Activated T-cell treated with anti-CD3 and anti-CD28 coated beads, Interleukin-2, amount 50 U/mL, for 4 hours (primary cell): Measurements from ENCODE around the gene TTLL11. TPM values are rescaled to one million over a fixed set of nuclear protein-coding genes. Genes with fewer than 3 reads are reported as not detected.

Source experiments
- ATAC-seq, 2 donors: fragments of 200-7000 bp; cut with Tn5 transposase; one replicate each; pipeline ENCODE4 v1.10.0; 2021
- DNase-seq: peaks from one replicate; pipeline ENCODE4 v3.0.0-alpha.2; 2020
- H3K27me3 Mint-ChIP-seq: one replicate; pipeline ENCODE4 v1.8.0; 2021; ENCODE audit warnings: low read depth, mixed read lengths
- H3K36me3 Mint-ChIP-seq: one replicate; pipeline ENCODE4 v1.8.0; 2022; ENCODE audit warnings: mixed read lengths; ENCODE audit not compliant: insufficient read depth
- H3K4me1 Mint-ChIP-seq: one replicate; pipeline ENCODE4 v1.8.0; 2021; ENCODE audit warnings: low read depth, mixed read lengths
- H3K4me3 Mint-ChIP-seq: one replicate; pipeline ENCODE4 v1.8.0; 2021; ENCODE audit warnings: mild to moderate bottlenecking, moderate library complexity, mixed read lengths
- H3K9me3 Mint-ChIP-seq: one replicate; pipeline ENCODE4 v1.8.0; 2021; ENCODE audit warnings: mixed read lengths
- total RNA-seq, 3 donors: library from RNA; stranded (reverse); gene quantifications; one replicate each; pipeline ENCODE4 v1.2.1, GENCODE V29; 2021

TTLL11 gene
- total RNA-seq, 3 donors from 2014 or later, result 4.2 to 5.1 (median 4.7) TPM

GRCh38 chr9:122128969-122129343 lies 35.8 kb upstream of the TTLL11 start:
- Mint-ChIP-seq H3K9me3 (no peaks in the 10 kb centered on the region), H3K27me3 (peaks cover 39% of the 10 kb centered on the region), H3K4me3 (no peak overlapping the region), H3K4me1 (peaks cover 19% of the 10 kb centered on the region), H3K36me3 (no peaks in the 10 kb centered on the region)
- DNase-seq, result no peak
- no peak for ATAC-seq

- H3K27me3 Mint-ChIP-seq, result peaks cover 39% of the 10 kb centered on the region
- DNase-seq (no peak), ATAC-seq (no peak)
- peaks cover 19% of the 10 kb centered on the region for H3K4me1 Mint-ChIP-seq
- no peak overlapping the region for H3K4me3 Mint-ChIP-seq
- H3K36me3 Mint-ChIP-seq, result no peaks in the 10 kb centered on the region
- no peaks in the 10 kb centered on the region for H3K9me3 Mint-ChIP-seq
Measured at GRCh38 chr9:122128007-122128968, 35.2 kb upstream of the TTLL11 start.

- ATAC-seq (no peak), DNase-seq (no peak)
- no peaks in the 10 kb centered on the region for H3K36me3 Mint-ChIP-seq
- H3K27me3 Mint-ChIP-seq, result peaks cover 39% of the 10 kb centered on the region
- H3K9me3 Mint-ChIP-seq, result no peaks in the 10 kb centered on the region
- no peak overlapping the region for H3K4me3 Mint-ChIP-seq
- peaks cover 19% of the 10 kb centered on the region for H3K4me1 Mint-ChIP-seq
Measured at GRCh38 chr9:122127396-122127798, 34.3 kb upstream of the TTLL11 start.

DNA sequence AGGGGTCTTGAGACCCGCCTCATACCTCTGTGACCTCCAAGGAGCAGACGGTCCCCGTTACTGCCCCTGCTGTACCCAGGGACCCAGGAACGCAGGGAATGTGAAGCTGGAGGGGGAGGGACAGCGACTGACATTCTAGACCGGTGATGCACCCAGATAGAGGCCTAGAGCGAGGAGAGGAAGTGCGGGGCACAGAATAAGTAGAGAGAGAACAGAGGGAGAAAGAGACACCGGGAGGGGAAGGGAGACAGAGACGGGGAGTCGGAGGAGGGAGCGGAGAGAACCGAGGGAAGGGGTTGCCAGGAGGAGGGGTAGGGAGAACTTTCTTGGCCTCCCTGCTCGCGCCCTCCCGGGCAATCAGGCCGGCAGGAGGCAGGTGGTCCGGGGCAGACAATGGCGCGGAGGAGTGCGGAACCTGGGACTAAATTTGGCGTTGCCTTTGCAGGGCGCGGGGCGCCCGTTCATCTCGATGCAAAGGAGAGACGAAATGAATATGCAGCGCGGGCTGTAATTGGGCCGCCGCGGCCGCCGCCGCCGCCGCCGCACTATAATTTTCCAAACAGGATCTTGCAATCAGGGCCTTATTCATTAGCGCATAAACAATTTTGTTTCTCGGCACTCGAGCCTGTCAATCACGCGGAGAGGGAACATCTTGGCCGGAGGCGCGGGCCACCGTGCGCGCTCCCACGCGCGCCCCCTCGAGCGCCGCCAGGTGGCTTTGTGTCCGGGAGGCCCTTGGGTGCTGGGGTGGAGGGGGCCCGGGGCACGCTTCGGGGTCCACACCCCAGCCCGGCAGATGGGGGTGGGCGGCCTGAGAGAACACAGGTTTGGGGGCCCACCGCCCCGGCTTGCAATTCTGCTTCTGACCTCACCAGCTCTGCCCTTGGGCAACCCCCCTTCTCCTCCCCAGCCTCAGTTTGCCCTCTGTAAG lies 33.5 kb upstream of the TTLL11 start:
- Mint-ChIP-seq H3K4me3 (peak overlapping the region; percentile 45), H3K27me3 (peaks cover 39% of the 10 kb centered on the region), H3K36me3 (no peaks in the 10 kb centered on the region), H3K4me1 (peaks cover 19% of the 10 kb centered on the region), H3K9me3 (no peaks in the 10 kb centered on the region)
- no peak for ATAC-seq
- DNase-seq, result no peak

DNA sequence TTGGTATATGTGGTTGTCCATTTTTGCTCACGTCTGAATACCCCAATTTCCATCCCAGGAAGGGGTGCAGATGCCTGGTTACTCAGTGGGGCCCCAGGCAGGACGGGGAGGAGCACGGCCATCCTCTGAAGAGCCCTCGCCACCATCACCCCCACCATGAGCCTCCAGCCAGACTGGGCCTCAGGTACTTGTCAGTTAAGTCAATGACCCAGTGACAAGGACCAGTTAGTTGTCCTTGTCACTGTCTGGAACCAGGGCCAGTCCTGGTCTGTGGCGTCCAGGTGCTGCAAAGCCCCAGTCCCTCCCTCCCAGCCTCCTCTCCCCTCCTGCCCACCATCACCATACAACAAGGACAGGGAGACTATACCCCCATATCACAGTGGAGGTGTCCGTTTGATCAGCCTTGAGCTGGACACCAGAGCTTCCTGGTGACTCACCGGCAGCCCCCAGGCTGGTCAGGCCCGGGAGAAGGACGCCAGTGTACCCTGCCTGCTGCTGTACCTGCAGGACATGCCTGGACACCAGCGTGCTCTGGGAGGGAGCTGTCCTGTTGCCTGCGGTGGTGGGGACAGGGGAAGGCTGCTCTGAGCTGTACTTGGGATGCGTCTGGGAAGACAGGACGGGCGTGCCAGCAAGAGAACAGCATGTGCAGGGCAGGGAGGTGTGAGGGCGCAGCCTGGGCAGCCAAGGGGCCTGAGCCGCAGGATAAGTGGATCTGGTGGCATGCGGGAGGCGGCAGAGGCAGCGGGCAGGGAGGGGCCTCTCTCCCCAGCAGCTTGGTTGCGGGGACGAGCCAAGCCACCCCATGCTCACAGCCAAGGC lies 32.6 kb upstream of the TTLL11 start:
- H3K27me3 Mint-ChIP-seq, result peaks cover 35% of the 10 kb centered on the region
- peaks cover 19% of the 10 kb centered on the region for H3K4me1 Mint-ChIP-seq
- no peaks in the 10 kb centered on the region for H3K9me3 Mint-ChIP-seq
- DNase-seq, result no peak
- H3K4me3 Mint-ChIP-seq, result peak overlapping the region; percentile 45
- peak; percentile 2 to 6 for ATAC-seq
- no peaks in the 10 kb centered on the region for H3K36me3 Mint-ChIP-seq

- Mint-ChIP-seq H3K9me3 (no peaks in the 10 kb centered on the region), H3K4me3 (no peak overlapping the region), H3K36me3 (no peaks in the 10 kb centered on the region), H3K27me3 (peaks cover 33% of the 10 kb centered on the region), H3K4me1 (peaks cover 19% of the 10 kb centered on the region)
- DNase-seq, result peak; percentile 75
- ATAC-seq, result peak; percentile 82 to 84
Measured at GRCh38 chr9:122125158-122125508, 32.0 kb upstream of the TTLL11 start.

DNA sequence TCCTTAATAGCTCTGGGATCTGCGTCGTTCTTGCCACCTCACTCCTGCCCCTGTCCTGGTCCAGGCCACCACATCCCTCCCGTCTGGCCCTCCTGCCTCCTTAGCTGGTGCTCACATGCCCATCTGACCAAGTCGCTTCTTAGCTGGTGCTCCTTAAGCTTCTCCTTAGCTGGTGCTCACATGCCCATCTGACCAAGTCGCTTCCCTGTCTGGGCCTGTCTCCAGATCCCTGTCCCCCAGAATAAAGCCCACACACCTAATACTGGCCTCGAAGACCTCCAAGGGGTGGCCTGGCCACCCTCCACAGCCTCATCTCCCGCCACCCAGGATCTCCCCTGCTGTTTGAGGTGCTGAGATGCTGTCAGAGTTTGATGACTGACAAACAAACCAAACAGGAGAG lies 31.4 kb upstream of the TTLL11 start:
- H3K27me3 Mint-ChIP-seq, result peaks cover 33% of the 10 kb centered on the region
- H3K36me3 Mint-ChIP-seq, result no peaks in the 10 kb centered on the region
- DNase-seq, result no peak
- H3K9me3 Mint-ChIP-seq, result no peaks in the 10 kb centered on the region
- ATAC-seq, result no peak
- peaks cover 19% of the 10 kb centered on the region for H3K4me1 Mint-ChIP-seq
- no peak overlapping the region for H3K4me3 Mint-ChIP-seq

GRCh38 chr9:122124048-122124447 lies 30.9 kb upstream of the TTLL11 start:
- Mint-ChIP-seq H3K4me3 (no peak overlapping the region), H3K36me3 (no peaks in the 10 kb centered on the region), H3K27me3 (peaks cover 29% of the 10 kb centered on the region), H3K4me1 (peaks cover 19% of the 10 kb centered on the region), H3K9me3 (no peaks in the 10 kb centered on the region)
- ATAC-seq (no peak), DNase-seq (no peak)

GRCh38 chr9:122122903-122123632 lies 30.0 kb upstream of the TTLL11 start:
- H3K36me3 Mint-ChIP-seq, result no peaks in the 10 kb centered on the region
- H3K4me3 Mint-ChIP-seq, result no peak overlapping the region
- H3K27me3 Mint-ChIP-seq, result peaks cover 29% of the 10 kb centered on the region
- DNase-seq, result peak; percentile 73
- no peaks in the 10 kb centered on the region for H3K9me3 Mint-ChIP-seq
- peak; percentile 51 for ATAC-seq
- peaks cover 19% of the 10 kb centered on the region for H3K4me1 Mint-ChIP-seq

DNA sequence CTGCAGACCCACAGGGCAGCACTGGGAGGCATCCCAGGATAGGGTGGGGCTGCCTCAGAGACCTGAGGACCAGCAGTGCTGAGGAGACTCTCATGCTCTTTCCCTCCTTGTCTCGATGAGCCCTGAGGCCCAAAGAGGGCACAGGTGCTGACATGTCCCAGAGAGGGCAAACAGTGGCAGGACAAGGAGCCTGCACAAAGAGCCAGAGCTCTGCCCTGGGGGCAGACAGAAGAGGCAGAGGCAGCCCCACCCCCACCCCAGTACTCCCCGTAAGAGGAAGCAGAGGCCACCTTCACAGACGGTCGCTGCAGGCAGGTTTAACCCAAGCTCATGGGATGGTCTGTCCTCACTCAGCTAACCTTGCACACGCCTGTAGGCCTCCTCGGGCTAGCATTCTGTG lies 29.4 kb upstream of the TTLL11 start:
- ATAC-seq (no peak), DNase-seq (no peak)
- Mint-ChIP-seq H3K27me3 (peaks cover 28% of the 10 kb centered on the region), H3K36me3 (no peaks in the 10 kb centered on the region), H3K4me1 (peaks cover 14% of the 10 kb centered on the region), H3K4me3 (no peak overlapping the region), H3K9me3 (no peaks in the 10 kb centered on the region)

DNA sequence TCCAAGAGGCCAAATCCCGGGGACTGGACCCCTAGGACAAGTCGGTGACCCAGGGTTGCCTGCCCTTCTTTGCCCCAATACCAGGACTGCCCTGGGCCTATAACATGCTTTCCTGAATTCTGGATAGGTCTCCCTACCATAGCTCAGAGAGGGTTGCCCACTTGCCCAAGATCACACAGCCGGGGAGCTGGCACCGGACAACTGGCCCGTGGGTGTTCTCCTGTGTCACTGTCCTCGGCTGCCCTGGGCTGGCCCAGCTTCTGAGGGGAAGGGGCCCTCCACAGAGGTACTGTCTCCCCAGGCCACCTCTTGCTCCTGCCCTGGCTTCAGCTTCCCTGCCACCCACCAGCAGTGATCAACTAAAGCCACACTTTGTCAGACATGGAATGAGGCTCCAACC lies 28.8 kb upstream of the TTLL11 start:
- Mint-ChIP-seq H3K4me3 (no peak overlapping the region), H3K4me1 (peaks cover 12% of the 10 kb centered on the region), H3K27me3 (peaks cover 26% of the 10 kb centered on the region), H3K9me3 (no peaks in the 10 kb centered on the region), H3K36me3 (no peaks in the 10 kb centered on the region)
- ATAC-seq, result no peak
- no peak for DNase-seq

GRCh38 chr9:122121391-122121790 lies 28.3 kb upstream of the TTLL11 start:
- Mint-ChIP-seq H3K4me1 (peaks cover 8% of the 10 kb centered on the region), H3K4me3 (no peak overlapping the region), H3K27me3 (peaks cover 23% of the 10 kb centered on the region), H3K36me3 (no peaks in the 10 kb centered on the region), H3K9me3 (no peaks in the 10 kb centered on the region)
- ATAC-seq, result no peak
- DNase-seq, result no peak

DNA sequence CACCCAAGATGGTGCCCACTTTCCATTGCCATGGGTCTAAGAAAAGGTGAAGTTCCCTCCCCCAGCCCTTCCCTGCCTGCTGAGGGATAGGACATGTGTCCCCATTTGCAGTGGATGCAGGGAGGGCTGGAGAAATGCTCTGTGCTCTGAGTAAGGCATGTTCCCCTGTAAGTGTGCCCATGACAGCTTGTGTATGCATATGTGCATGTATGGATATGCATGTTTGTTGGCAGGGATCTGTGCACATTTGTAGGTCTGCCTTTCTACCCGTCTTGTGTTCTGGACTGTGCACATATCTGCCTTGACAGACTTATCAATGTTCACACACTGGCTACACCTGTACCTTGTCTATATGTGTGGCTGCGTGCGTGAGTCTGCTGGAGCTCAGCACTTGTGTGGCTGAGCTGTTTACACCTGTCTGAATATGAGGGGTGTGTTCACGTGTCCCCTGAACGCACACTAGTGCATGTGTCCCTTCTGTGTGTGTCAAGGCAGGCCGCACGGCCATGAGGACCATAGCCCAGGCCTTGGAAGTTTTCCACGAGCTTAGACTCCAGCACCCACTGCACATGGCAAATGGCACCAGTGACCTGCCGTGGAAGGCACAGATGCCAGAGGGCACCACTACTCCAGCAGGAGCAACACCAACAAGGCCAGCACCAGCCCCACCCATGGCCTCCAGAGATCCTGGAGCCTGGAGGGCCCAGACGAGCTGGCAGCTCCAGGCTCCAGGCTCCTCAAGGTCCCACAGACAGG lies 27.4 kb upstream of the TTLL11 start:
- peaks cover 3% of the 10 kb centered on the region for H3K4me1 Mint-ChIP-seq
- DNase-seq (no peak), ATAC-seq (no peak)
- H3K4me3 Mint-ChIP-seq, result no peak overlapping the region
- no peaks in the 10 kb centered on the region for H3K36me3 Mint-ChIP-seq
- H3K9me3 Mint-ChIP-seq, result no peaks in the 10 kb centered on the region
- H3K27me3 Mint-ChIP-seq, result peaks cover 15% of the 10 kb centered on the region
